Gastrocnemius medialis (tissue), 4 donors: ENCODE data around the gene METTL22. TPM values are rescaled to one million over a fixed set of nuclear protein-coding genes. Genes with fewer than 3 reads are reported as not detected.

ENCODE experiments used
- ATAC-seq, 2 donors: fragments of 150-250 bp; one replicate each; pipeline ENCODE4 v1.9.1; 2016
- DNase-seq, 2 donors: peaks; one replicate each; pipeline ENCODE4 v3.0.0-alpha.2; 2019
- H3K27ac ChIP-seq, 4 donors: fragments of 200-600 bp; sonication (generic); 1 replicate in 1 of 4; 2 replicates in 3 of 4; pipeline ENCODE4 v1.5.1; 2016 to 2018; ENCODE audit warnings: mild to moderate bottlenecking in 2 of 4, moderate library complexity in 1 of 4
- H3K27me3 ChIP-seq, 3 donors: fragments of 200-600 bp; sonication (generic) in 2 of 3; 1 replicate in 1 of 3; 2 replicates in 2 of 3; pipeline versions ENCODE4 v1.5.1 to v1.6.0; 2016 to 2019; ENCODE audit warnings: mild to moderate bottlenecking in 1 of 3, moderate library complexity in 1 of 3
- H3K36me3 ChIP-seq, 2 donors: fragments of 200-600 bp; sonication (generic) in 1 of 2; one replicate each; pipeline ENCODE4 v1.5.1; 2017 to 2018
- H3K4me1 ChIP-seq, 2 donors: fragments of 200-600 bp; sonication (generic) in 1 of 2; one replicate each; pipeline ENCODE4 v1.5.1; 2016 to 2017; ENCODE audit warnings: mild to moderate bottlenecking in 2 of 2
- H3K4me3 ChIP-seq, 4 donors: fragments of 200-600 bp; sonication (generic) in 3 of 4; 1 replicate in 1 of 4; 2 replicates in 3 of 4; pipeline ENCODE4 v1.5.1; 2016 to 2019; ENCODE audit warnings: mild to moderate bottlenecking in 2 of 4
- H3K9me3 ChIP-seq, 3 donors: fragments of 200-600 bp; sonication (generic) in 2 of 3; 1 replicate in 1 of 3; 2 replicates in 2 of 3; pipeline ENCODE4 v1.5.1; 2016 to 2019
- POLR2A ChIP-seq, 2 donors: fragments of 450-650 bp; IDR thresholded peaks; one replicate each; pipeline ENCODE4 v1.6.1; 2017; ENCODE audit warnings: antibody characterized with exemption in 2 of 2, mild to moderate bottlenecking in 2 of 2, moderate library complexity in 2 of 2
- in situ Hi-C, 4 donors: fragments of 200-750 bp; cut with MboI; loops; one replicate each; pipeline versions ENCODE4 v1.15.0 to v1.8.0; 2017; ENCODE audit warnings: low sequenced_read_pairs in 4 of 4
- intact Hi-C: fragments of 100-400 bp; cut with DNase I; formaldehyde crosslinking; loops from one replicate; pipeline ENCODE4 v1.15.1; 2023; ENCODE audit warnings: low total_unique reads
- total RNA-seq, 4 donors: library from RNA; depleted of rRNA; stranded (reverse); fragments of >200 nt; gene quantifications; one replicate each; pipeline versions ENCODE4 v1.1.0 to v1.2.3, GENCODE V29; 2016
- TF ChIP-seq, protein P1 (sequence below), 5 experiments: fragments of 450-650 bp in 3 of 5; fragments of 200-600 bp in 2 of 5; sonication (generic) in 2 of 5; IDR thresholded peaks in 4 of 5; conservative IDR thresholded peaks in 1 of 5; 1 replicate in 4 of 5; 2 replicates in 1 of 5; pipeline ENCODE4 v1.5.1; 2016 to 2019; ENCODE audit warnings: antibody characterized with exemption in 5 of 5, mild to moderate bottlenecking in 3 of 5, moderate library complexity in 3 of 5

Gene METTL22, protein sequence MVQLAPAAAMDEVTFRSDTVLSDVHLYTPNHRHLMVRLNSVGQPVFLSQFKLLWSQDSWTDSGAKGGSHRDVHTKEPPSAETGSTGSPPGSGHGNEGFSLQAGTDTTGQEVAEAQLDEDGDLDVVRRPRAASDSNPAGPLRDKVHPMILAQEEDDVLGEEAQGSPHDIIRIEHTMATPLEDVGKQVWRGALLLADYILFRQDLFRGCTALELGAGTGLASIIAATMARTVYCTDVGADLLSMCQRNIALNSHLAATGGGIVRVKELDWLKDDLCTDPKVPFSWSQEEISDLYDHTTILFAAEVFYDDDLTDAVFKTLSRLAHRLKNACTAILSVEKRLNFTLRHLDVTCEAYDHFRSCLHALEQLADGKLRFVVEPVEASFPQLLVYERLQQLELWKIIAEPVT
- total RNA-seq, result 10 to 100 TPM; 28.8 to 71.5 (median 51.5) TPM

DNA sequence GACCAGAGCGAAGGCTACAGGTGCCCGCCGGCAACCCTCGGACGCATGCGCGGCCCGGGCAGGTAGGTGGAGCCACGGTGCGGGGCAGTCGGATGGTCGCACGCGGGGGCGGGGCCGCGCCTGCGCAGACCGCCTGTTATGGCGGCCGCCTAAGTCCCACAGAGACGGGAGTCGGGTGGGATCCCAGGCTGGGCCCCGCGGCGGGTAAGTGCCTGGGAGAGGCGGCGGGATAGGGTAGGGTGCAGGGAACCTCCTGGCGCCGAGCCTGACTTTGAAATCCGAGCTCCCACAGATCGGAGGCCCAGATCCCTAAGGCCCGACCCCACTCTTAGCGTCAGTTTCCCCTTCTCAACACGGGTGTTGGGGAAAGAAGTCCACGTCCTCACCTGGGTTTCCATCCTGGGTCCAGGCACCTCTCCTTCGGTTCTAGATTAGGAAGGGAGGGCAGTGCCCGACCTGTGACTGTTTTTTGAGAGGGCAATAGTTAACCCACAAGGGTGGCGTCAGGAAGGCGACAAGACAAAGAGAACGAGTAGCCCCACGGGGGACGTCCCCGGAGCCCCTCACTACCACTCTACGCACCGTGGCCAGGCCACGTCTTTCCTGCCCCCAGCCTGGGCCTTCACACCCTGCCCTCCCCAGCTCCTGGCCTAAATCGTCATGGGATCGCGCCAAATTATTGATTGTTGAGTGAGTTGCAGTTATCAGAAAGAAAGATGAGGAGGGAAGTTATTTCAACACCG, at the start of gene METTL22:
METTL22 (plus strand) TSS at position 127 of the 743 bp plus-strand sequence. CDS start 3,968 bp downstream, outside the sequence.
- ATAC-seq (peak; percentile 89 to 93), DNase-seq (peak; percentile 74 to 88)
- intact Hi-C loops (loop anchor here (2.0 to 5.0 kb wide), 3 partner anchors 53 to 177 kb away; partner anchors contain the start of gene ABAT), in situ Hi-C loops (no loop called here)
- TF ChIP-seq, protein P1, sequence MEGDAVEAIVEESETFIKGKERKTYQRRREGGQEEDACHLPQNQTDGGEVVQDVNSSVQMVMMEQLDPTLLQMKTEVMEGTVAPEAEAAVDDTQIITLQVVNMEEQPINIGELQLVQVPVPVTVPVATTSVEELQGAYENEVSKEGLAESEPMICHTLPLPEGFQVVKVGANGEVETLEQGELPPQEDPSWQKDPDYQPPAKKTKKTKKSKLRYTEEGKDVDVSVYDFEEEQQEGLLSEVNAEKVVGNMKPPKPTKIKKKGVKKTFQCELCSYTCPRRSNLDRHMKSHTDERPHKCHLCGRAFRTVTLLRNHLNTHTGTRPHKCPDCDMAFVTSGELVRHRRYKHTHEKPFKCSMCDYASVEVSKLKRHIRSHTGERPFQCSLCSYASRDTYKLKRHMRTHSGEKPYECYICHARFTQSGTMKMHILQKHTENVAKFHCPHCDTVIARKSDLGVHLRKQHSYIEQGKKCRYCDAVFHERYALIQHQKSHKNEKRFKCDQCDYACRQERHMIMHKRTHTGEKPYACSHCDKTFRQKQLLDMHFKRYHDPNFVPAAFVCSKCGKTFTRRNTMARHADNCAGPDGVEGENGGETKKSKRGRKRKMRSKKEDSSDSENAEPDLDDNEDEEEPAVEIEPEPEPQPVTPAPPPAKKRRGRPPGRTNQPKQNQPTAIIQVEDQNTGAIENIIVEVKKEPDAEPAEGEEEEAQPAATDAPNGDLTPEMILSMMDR (IDR thresholded peaks at IDR 0.05 in 4 of 5, conservative IDR thresholded peaks at IDR 0.05 in 1 of 5), result no peak
- peak; percentile 69 to 80 for TF ChIP-seq POLR2A (IDR thresholded peaks at IDR 0.05)
- peak within 1 kb of the TSS; percentile 91 to 96 (median 94) for H3K27ac ChIP-seq
- peak within 1 kb of the TSS; percentile 90 to 96 (median 94) for H3K4me3 ChIP-seq
- peaks cover 0 to 13% of the 10 kb centered on the region in 2 donors for H3K36me3 ChIP-seq
- peaks cover 18 to 27% of the 10 kb centered on the region in 2 donors for H3K4me1 ChIP-seq
- peaks cover 0 to 3% (median 0%) of the 10 kb centered on the region in 3 donors for H3K27me3 ChIP-seq
- no peaks in the 10 kb centered on the region for H3K9me3 ChIP-seq

DNA sequence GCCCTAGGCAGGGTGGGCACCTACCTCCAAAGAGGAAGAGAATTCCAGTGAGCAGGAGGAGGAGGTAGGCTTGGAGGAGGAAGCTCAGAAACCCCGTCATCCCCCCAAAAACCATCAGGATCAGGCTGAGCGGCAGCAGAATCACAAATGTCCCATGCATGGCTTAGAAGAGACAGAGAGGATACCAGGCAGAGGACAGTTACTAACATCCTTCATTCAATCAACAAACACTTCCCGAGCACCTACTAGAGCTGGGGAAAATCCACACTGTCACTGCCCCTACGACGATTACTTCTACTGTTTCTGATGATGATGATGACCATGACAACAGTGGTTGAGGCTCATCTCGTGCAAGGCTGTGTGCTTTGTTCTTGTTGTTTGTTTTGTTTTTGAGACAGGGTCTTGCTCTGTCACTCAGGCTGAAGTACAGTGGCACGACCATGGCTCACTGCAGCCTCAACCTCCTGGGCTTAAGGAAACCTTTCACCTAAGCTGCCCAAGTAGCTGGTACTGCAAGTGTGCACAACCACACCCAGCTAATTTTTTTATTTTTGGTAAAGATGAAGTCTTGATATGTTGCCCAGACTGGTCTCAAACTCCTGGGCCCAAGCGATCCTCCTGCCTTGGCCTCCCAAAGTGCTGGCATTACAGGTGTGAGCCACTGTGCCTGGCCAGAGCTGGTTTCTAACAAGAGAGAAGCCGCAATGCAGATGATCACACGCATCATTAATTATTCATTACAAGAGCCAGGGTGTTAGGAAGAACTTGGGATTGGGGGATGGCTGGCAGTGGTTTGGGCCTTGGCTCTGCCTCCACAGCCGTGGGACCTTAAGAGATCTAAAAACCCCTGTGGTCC, 49.2 kb upstream of the METTL22 start:
- intact Hi-C loops, result no loop called here

DNA sequence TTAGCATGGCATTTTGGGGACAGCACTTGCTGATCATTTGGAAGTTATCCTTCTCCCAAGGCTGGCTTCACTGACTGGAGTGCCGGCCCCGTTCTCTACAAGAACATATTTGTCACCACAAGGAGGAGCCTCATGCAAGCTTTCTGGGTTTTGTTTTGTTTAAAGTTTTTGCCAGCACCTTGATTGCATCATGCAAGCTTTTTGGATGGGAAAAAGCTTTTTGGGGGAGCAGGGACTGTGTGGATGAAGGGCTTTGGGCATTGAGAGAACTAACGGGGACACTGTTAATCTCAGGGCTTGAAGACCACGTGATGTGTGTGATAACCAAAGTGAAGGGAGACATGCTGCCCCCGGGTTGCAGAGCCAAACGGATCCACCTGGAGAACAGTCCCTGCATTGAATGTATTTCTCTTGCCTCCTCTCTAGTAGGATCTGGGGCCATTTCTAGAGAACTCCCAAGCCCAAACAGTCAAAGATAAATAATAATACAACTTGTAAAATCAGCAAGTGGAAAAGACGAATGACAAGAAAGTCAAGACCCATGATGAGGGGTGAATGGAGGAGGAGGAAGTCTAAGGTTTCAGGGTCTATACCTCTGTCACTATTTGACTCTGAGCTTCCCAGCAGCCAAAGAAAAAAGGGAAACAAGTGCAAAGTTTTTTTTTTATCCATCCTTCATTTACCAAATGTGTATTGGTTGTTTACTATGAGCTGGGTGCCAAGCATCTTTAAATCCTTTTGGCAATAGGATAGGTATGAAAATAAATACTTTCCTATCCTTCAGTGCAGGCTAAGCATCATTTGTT, 48.4 kb upstream of the METTL22 start:
- Histone ChIP-seq H3K27me3 (peaks cover 4 to 30% (median 19%) of the 10 kb centered on the region in 3 donors), H3K4me1 (no peaks in the 10 kb centered on the region), H3K9me3 (no peaks in the 10 kb centered on the region), H3K4me3 (no peak overlapping the region), H3K36me3 (no peaks in the 10 kb centered on the region), H3K27ac (no peak overlapping the region)
- ATAC-seq, result no peak
- intact Hi-C loops, result no loop called here
- in situ Hi-C loops, result loop anchor here in 3 of 4 donors (25.0 kb wide), 1 partner anchor 1939 kb away; no protein-coding TSS in a partner anchor
- no peak for DNase-seq
- TF ChIP-seq POLR2A (IDR thresholded peaks at IDR 0.05), result no peak
- TF ChIP-seq, protein P1 (IDR thresholded peaks at IDR 0.05 in 4 of 5, conservative IDR thresholded peaks at IDR 0.05 in 1 of 5), result no peak

More for the DNA sequence above, 49.2 kb upstream of the METTL22 start:
- Histone ChIP-seq H3K36me3 (no peaks in the 10 kb centered on the region), H3K4me3 (no peak overlapping the region), H3K9me3 (no peaks in the 10 kb centered on the region), H3K27ac (no peak overlapping the region), H3K27me3 (peaks cover 4 to 26% (median 19%) of the 10 kb centered on the region in 3 donors), H3K4me1 (no peaks in the 10 kb centered on the region)
- in situ Hi-C loops, result loop anchor here in 3 of 4 donors (25.0 kb wide), 1 partner anchor 1940 kb away; no protein-coding TSS in a partner anchor
- TF ChIP-seq POLR2A (IDR thresholded peaks at IDR 0.05), result no peak
- TF ChIP-seq, protein P1 (IDR thresholded peaks at IDR 0.05 in 4 of 5, conservative IDR thresholded peaks at IDR 0.05 in 1 of 5), result no peak
- ATAC-seq, result no peak
- DNase-seq, result no peak
